ENCODE results near the gene INPPL1.

INPPL1 gene

GRCh38 chr11:72228844-72229231, 4.3 kb downstream of the INPPL1 start:
- TF ChIP-seq CTCF (IDR thresholded peaks at IDR 0.05), result no peak

GRCh38 chr11:72229336-72229924, 4.9 kb downstream of the INPPL1 start:
- TF ChIP-seq CTCF (IDR thresholded peaks at IDR 0.05), result no peak

- no peak for TF ChIP-seq CTCF (IDR thresholded peaks at IDR 0.05)
Observed at GRCh38 chr11:72229925-72230763, 5.6 kb downstream of the INPPL1 start.

- no peak for TF ChIP-seq CTCF (IDR thresholded peaks at IDR 0.05)
Observed at GRCh38 chr11:72230764-72231365, 6.3 kb downstream of the INPPL1 start.

GRCh38 chr11:72231396-72232259, 7.1 kb downstream of the INPPL1 start:
- no peak for TF ChIP-seq CTCF (IDR thresholded peaks at IDR 0.05)

- no peak for TF ChIP-seq CTCF (IDR thresholded peaks at IDR 0.05)
Observed at GRCh38 chr11:72232260-72233055, 7.9 kb downstream of the INPPL1 start.
